HEK293 (cell line): ENCODE results near the gene TBX10.

ENCODE experiments used
- CTCF ChIA-PET: fragments of 350-600 bp; formaldehyde crosslinking; extraction: SDS; loops from one replicate; lab custom pipeline; 2021; ENCODE audit warnings: antibody characterized with exemption; lab: Yijun Ruan, JAX
- POLR2A ChIA-PET: fragments of 300-600 bp; formaldehyde crosslinking; extraction: SDS; loops from one replicate; lab custom pipeline; 2020; ENCODE audit warnings: antibody characterized with exemption, inconsistent platforms; lab: Yijun Ruan, JAX
- H3K27ac ChIP-seq: fragments of 200-500 bp; sonication (Bioruptor generic); 2 replicates; pipeline ENCODE4 v1.5.1; 2014; ENCODE audit warnings: low read depth, low read length, control low read depth, inconsistent platforms; ENCODE audit errors: extremely low read depth
- H3K36me3 ChIP-seq, 2 experiments: fragments of 200-500 bp in 1 of 2; sonication (Bioruptor generic) in 1 of 2; 1 replicate in 1 of 2; 2 replicates in 1 of 2; pipeline ENCODE4 v1.5.1; 2014 to 2017; ENCODE audit warnings: inconsistent platforms in 2 of 2, low read length in 2 of 2; ENCODE audit not compliant: control insufficient read depth in 2 of 2, insufficient read depth in 1 of 2
- H3K4me1 ChIP-seq: fragments of 200-500 bp; sonication (Bioruptor generic); 2 replicates; pipeline ENCODE4 v1.5.1; 2014; ENCODE audit warnings: mild to moderate bottlenecking, low read length, inconsistent platforms; ENCODE audit not compliant: control insufficient read depth, insufficient read depth
- H3K4me3 ChIP-seq: 2 replicates; pipeline ENCODE4 v1.5.1; 2011; ENCODE audit warnings: low read depth, mild to moderate bottlenecking, control low read depth, low read length, moderate library complexity
- H3K9me3 ChIP-seq: fragments of 200-500 bp; sonication (Bioruptor generic); 2 replicates; pipeline ENCODE4 v1.5.1; 2014; ENCODE audit warnings: low read depth, low read length, inconsistent platforms; ENCODE audit not compliant: control insufficient read depth, insufficient read depth
- FEZF1 ChIP-seq: fragments of 450-650 bp; formaldehyde crosslinking; IDR thresholded peaks from 2 replicates; pipeline ENCODE4 v1.5.1; 2016; ENCODE audit warnings: missing biosample characterization, missing genetic modification characterization
- GLIS1 ChIP-seq: fragments of 450-650 bp; formaldehyde crosslinking; IDR thresholded peaks from 2 replicates; pipeline ENCODE4 v1.5.1; 2016; ENCODE audit warnings: missing biosample characterization, missing genetic modification characterization
- MEIS1 ChIP-seq: sonication (generic); formaldehyde crosslinking; IDR thresholded peaks from 2 replicates; pipeline ENCODE4 v1.8.1; 2022; ENCODE audit warnings: missing genetic modification reagents, mild to moderate bottlenecking, borderline replicate concordance
- TCF7L2 ChIP-seq: IDR thresholded peaks from 2 replicates; pipeline ENCODE4 v1.6.1; 2011; ENCODE audit warnings: low read depth, mild to moderate bottlenecking, inconsistent platforms, low read length, moderate library complexity, borderline replicate concordance
- YY2 ChIP-seq: fragments of 450-650 bp; formaldehyde crosslinking; IDR thresholded peaks from 2 replicates; pipeline ENCODE4 v1.5.1; 2016; ENCODE audit warnings: missing biosample characterization, missing genetic modification characterization
- ZBTB17 ChIP-seq: fragments of 450-650 bp; formaldehyde crosslinking; IDR thresholded peaks from 2 replicates; pipeline ENCODE4 v1.5.1; 2016; ENCODE audit warnings: missing biosample characterization, missing genetic modification characterization
- ZNF121 ChIP-seq: fragments of 450-650 bp; formaldehyde crosslinking; IDR thresholded peaks from 2 replicates; pipeline ENCODE4 v1.5.1; 2016; ENCODE audit warnings: missing biosample characterization, missing genetic modification characterization
- ZNF16 ChIP-seq: fragments of 450-650 bp; formaldehyde crosslinking; IDR thresholded peaks from 2 replicates; pipeline ENCODE4 v1.5.1; 2016; ENCODE audit warnings: low read depth, missing biosample characterization, missing genetic modification characterization
- ZNF175 ChIP-seq: fragments of 450-650 bp; formaldehyde crosslinking; IDR thresholded peaks from 2 replicates; pipeline ENCODE4 v1.5.1; 2016; ENCODE audit warnings: missing biosample characterization, missing genetic modification characterization
- ZNF335 ChIP-seq: fragments of 450-650 bp; formaldehyde crosslinking; conservative IDR thresholded peaks from 2 replicates; pipeline ENCODE4 v1.5.1; 2016; ENCODE audit warnings: missing biosample characterization, missing genetic modification characterization
- ZNF350 ChIP-seq: fragments of 450-650 bp; formaldehyde crosslinking; IDR thresholded peaks from 2 replicates; pipeline ENCODE4 v1.5.0; 2017; ENCODE audit warnings: missing biosample characterization, mild to moderate bottlenecking, missing genetic modification characterization
- ZNF48 ChIP-seq: fragments of 450-650 bp; formaldehyde crosslinking; IDR thresholded peaks from 2 replicates; pipeline ENCODE4 v1.5.1; 2016; ENCODE audit warnings: missing biosample characterization, missing genetic modification characterization
- ZNF514 ChIP-seq: fragments of 450-650 bp; formaldehyde crosslinking; IDR thresholded peaks from 2 replicates; pipeline ENCODE4 v1.5.1; 2016; ENCODE audit warnings: missing biosample characterization, missing genetic modification characterization
- ZNF660 ChIP-seq: fragments of 450-650 bp; IDR thresholded peaks from 2 replicates; pipeline ENCODE4 v1.5.1; 2018; ENCODE audit warnings: missing biosample characterization, mild to moderate bottlenecking, missing genetic modification characterization
- TF ChIP-seq, protein P1 (sequence below): fragments of 450-650 bp; formaldehyde crosslinking; IDR thresholded peaks from 2 replicates; pipeline ENCODE4 v1.5.1; 2017; ENCODE audit warnings: missing biosample characterization, missing genetic modification characterization
- TF ChIP-seq, protein P2 (sequence below): fragments of 450-650 bp; formaldehyde crosslinking; IDR thresholded peaks from 2 replicates; pipeline ENCODE4 v1.5.1; 2016; ENCODE audit warnings: missing biosample characterization, missing genetic modification characterization
- TF ChIP-seq, protein P3 (sequence below): fragments of 450-650 bp; formaldehyde crosslinking; IDR thresholded peaks from 2 replicates; pipeline ENCODE4 v1.5.1; 2016; ENCODE audit warnings: missing biosample characterization, missing genetic modification characterization, borderline replicate concordance
- TF ChIP-seq, protein P4 (sequence below): fragments of 450-650 bp; formaldehyde crosslinking; IDR thresholded peaks from 2 replicates; pipeline ENCODE4 v1.5.1; 2016; ENCODE audit warnings: missing biosample characterization, missing genetic modification characterization
- TF ChIP-seq, protein P5 (sequence below): fragments of 450-650 bp; formaldehyde crosslinking; IDR thresholded peaks from 2 replicates; pipeline ENCODE4 v1.5.1; 2016; ENCODE audit warnings: missing biosample characterization, missing genetic modification characterization
- TF ChIP-seq, protein P6 (sequence below): IDR thresholded peaks from 2 replicates; pipeline ENCODE4 v1.6.1; 2011; ENCODE audit warnings: mild to moderate bottlenecking, low read depth, low read length, borderline replicate concordance

The TBX10 gene

DNA sequence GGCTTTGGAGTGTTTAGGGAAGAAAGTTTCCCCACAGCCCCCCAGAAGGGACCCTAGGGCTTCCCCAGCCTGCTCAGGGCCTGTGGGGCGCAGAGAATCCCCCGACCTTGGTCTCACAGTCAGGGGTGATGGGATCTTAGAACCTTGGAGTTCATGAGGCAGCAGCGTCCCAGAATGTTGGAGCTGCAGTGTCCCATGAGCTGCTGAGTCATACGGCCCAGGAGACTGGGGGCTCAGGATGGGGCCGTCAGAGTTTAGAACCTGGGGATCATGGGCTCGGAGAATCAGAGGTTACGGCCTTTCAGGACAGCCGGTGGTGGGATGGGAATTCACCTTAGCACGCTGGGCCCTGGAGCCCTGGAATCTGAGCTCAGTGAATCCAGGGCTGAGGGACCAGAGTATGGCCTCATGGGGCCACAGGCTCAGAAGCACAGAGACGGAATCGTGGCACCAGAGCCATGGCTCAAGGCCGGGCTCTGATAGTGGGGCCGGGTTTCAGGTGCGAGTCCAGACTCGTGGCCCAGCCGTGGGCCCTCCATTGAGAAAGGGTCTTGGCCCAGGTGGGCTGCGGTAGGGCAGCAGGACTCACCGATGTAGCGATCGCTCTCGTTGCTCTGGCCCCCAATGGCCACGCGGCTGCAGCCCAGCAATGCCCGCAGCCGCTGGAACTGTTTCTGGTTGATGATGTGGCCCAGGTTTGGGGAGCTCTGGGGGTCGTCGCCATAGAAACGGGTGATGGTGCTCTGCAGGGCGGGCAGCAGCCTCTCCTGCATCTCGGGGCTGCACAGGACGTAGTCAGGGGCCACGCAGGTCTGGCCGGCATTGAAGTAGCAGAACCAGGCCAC lies 25.4 kb upstream of the TBX10 start (continued):
- TF ChIP-seq, protein P1, sequence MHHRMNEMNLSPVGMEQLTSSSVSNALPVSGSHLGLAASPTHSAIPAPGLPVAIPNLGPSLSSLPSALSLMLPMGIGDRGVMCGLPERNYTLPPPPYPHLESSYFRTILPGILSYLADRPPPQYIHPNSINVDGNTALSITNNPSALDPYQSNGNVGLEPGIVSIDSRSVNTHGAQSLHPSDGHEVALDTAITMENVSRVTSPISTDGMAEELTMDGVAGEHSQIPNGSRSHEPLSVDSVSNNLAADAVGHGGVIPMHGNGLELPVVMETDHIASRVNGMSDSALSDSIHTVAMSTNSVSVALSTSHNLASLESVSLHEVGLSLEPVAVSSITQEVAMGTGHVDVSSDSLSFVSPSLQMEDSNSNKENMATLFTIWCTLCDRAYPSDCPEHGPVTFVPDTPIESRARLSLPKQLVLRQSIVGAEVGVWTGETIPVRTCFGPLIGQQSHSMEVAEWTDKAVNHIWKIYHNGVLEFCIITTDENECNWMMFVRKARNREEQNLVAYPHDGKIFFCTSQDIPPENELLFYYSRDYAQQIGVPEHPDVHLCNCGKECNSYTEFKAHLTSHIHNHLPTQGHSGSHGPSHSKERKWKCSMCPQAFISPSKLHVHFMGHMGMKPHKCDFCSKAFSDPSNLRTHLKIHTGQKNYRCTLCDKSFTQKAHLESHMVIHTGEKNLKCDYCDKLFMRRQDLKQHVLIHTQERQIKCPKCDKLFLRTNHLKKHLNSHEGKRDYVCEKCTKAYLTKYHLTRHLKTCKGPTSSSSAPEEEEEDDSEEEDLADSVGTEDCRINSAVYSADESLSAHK = no peak
- TF ChIP-seq, all 188 proteins: peak for 0

DNA sequence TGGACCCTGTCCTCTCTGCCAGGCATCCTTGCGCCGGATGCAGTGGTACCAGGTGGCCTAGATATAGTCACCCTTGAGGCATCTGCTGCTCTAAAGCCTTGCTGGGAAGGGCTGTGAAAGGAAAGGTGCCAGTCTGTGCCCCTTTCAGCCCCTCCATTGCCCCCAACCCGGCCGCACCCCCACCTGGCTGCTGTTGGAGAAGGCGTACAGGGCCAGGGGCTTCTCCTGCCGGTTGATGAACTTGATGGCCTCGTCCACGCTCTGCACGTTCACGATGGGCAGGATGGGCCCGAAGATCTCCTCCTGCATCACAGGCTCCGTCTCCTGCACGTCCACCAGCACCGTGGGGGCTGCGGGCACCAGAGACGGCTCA lies 24.6 kb upstream of the TBX10 start:
- ChIA-PET CTCF (no interaction called here), POLR2A (no interaction called here)
- no peak overlapping the region for H3K4me3 ChIP-seq
- TF ChIP-seq, protein P2, sequence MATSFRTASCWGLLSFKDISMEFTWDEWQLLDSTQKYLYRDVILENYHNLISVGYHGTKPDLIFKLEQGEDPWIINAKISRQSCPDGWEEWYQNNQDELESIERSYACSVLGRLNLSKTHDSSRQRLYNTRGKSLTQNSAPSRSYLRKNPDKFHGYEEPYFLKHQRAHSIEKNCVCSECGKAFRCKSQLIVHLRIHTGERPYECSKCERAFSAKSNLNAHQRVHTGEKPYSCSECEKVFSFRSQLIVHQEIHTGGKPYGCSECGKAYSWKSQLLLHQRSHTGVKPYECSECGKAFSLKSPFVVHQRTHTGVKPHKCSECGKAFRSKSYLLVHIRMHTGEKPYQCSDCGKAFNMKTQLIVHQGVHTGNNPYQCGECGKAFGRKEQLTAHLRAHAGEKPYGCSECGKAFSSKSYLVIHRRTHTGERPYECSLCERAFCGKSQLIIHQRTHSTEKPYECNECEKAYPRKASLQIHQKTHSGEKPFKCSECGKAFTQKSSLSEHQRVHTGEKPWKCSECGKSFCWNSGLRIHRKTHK = no peak
- TF ChIP-seq, protein P3, sequence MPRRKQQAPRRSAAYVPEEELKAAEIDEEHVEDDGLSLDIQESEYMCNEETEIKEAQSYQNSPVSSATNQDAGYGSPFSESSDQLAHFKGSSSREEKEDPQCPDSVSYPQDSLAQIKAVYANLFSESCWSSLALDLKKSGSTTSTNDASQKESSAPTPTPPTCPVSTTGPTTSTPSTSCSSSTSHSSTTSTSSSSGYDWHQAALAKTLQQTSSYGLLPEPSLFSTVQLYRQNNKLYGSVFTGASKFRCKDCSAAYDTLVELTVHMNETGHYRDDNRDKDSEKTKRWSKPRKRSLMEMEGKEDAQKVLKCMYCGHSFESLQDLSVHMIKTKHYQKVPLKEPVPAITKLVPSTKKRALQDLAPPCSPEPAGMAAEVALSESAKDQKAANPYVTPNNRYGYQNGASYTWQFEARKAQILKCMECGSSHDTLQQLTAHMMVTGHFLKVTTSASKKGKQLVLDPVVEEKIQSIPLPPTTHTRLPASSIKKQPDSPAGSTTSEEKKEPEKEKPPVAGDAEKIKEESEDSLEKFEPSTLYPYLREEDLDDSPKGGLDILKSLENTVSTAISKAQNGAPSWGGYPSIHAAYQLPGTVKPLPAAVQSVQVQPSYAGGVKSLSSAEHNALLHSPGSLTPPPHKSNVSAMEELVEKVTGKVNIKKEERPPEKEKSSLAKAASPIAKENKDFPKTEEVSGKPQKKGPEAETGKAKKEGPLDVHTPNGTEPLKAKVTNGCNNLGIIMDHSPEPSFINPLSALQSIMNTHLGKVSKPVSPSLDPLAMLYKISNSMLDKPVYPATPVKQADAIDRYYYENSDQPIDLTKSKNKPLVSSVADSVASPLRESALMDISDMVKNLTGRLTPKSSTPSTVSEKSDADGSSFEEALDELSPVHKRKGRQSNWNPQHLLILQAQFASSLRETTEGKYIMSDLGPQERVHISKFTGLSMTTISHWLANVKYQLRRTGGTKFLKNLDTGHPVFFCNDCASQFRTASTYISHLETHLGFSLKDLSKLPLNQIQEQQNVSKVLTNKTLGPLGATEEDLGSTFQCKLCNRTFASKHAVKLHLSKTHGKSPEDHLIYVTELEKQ (tag by site-specific recombination) = no peak
- TF ChIP-seq, protein P4, sequence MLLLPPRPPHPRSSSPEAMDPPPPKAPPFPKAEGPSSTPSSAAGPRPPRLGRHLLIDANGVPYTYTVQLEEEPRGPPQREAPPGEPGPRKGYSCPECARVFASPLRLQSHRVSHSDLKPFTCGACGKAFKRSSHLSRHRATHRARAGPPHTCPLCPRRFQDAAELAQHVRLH (tag by site-specific recombination) = no peak
- TF ChIP-seq GLIS1 = no peak
- TF ChIP-seq ZNF121 (tag by site-specific recombination) = no peak
- no peak for TF ChIP-seq ZNF660 (tag by site-specific recombination)
- TF ChIP-seq ZBTB17 (tag by site-specific recombination) = no peak
- TF ChIP-seq ZNF16 (tag by site-specific recombination) = no peak
- TF ChIP-seq ZNF48 = no peak
- no peak for TF ChIP-seq MEIS1 (CRISPR knock-in tag)
- TF ChIP-seq, protein P5, sequence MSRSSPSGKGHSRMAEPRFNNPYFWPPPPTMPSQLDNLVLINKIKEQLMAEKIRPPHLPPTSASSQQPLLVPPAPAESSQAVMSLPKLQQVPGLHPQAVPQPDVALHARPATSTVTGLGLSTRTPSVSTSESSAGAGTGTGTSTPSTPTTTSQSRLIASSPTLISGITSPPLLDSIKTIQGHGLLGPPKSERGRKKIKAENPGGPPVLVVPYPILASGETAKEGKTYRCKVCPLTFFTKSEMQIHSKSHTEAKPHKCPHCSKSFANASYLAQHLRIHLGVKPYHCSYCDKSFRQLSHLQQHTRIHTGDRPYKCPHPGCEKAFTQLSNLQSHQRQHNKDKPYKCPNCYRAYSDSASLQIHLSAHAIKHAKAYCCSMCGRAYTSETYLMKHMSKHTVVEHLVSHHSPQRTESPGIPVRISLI (tag by site-specific recombination) = no peak
- no peak for TF ChIP-seq ZNF175 (tag by site-specific recombination)
- TF ChIP-seq ZNF335 (tag by site-specific recombination) = no peak
- TF ChIP-seq FEZF1 (tag by site-specific recombination) = no peak
- no peak for TF ChIP-seq ZNF514 (tag by site-specific recombination)
- TF ChIP-seq ZNF350 (tag by site-specific recombination) = no peak
- TF ChIP-seq, protein P6, sequence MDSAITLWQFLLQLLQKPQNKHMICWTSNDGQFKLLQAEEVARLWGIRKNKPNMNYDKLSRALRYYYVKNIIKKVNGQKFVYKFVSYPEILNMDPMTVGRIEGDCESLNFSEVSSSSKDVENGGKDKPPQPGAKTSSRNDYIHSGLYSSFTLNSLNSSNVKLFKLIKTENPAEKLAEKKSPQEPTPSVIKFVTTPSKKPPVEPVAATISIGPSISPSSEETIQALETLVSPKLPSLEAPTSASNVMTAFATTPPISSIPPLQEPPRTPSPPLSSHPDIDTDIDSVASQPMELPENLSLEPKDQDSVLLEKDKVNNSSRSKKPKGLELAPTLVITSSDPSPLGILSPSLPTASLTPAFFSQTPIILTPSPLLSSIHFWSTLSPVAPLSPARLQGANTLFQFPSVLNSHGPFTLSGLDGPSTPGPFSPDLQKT = no peak
- no peak for TF ChIP-seq YY2
- no peak for TF ChIP-seq TCF7L2
- H3K9me3 ChIP-seq = no peaks in the 10 kb centered on the region
- no peaks in the 10 kb centered on the region for H3K4me1 ChIP-seq
- H3K36me3 ChIP-seq = no peaks in the 10 kb centered on the region
- H3K27ac ChIP-seq = no peak overlapping the region
